ENCODE measurements around the gene GEMIN7. TPM values are rescaled to one million over a fixed set of nuclear protein-coding genes. Genes with fewer than 3 reads are reported as not detected.

GEMIN7 gene
- total RNA-seq, 4 donors from 2014 or later, result 22.2 to 34.1 (median 27.9) TPM

- TF ChIP-seq CTCF (IDR thresholded peaks at IDR 0.05), result no peak
- ATAC-seq (ENCODE audit: low FRiP score) (no peak), DNase-seq (ENCODE audit: low spot score) (no peak)
These were observed 51.2 kb downstream of the GEMIN7 start for GRCh38 chr19:45130236-45130635.

GRCh38 chr19:45130888-45131615, 52.0 kb downstream of the GEMIN7 start:
- ATAC-seq (ENCODE audit: low FRiP score), result no peak

GRCh38 chr19:45133661-45134060, 54.6 kb downstream of the GEMIN7 start:
- DNase-seq (ENCODE audit: low spot score), result no peak
- TF ChIP-seq CTCF (IDR thresholded peaks at IDR 0.05), result no peak
- no peak for ATAC-seq (ENCODE audit: low FRiP score)

More at GRCh38 chr19:45130888-45131615, 52.0 kb downstream of the GEMIN7 start:
- no peak for TF ChIP-seq CTCF (IDR thresholded peaks at IDR 0.05)
- no peak for DNase-seq (ENCODE audit: low spot score)

- DNase-seq (ENCODE audit: low spot score), result no peak
- no peak for TF ChIP-seq CTCF (IDR thresholded peaks at IDR 0.05)
- no peak for ATAC-seq (ENCODE audit: low FRiP score)
These were observed 56.3 kb downstream of the GEMIN7 start for GRCh38 chr19:45135176-45135885.

GRCh38 chr19:45136507-45137178, 57.6 kb downstream of the GEMIN7 start:
- DNase-seq (ENCODE audit: low spot score), result no peak
- ATAC-seq (ENCODE audit: low FRiP score), result no peak
- TF ChIP-seq CTCF (IDR thresholded peaks at IDR 0.05), result no peak

GRCh38 chr19:45137179-45137761, 58.2 kb downstream of the GEMIN7 start:
- DNase-seq (ENCODE audit: low spot score) (no peak), ATAC-seq (ENCODE audit: low FRiP score) (no peak)
- TF ChIP-seq CTCF (IDR thresholded peaks at IDR 0.05), result no peak

Measured in omental fat pad (tissue), 4 donors.